HepG2 (cell line): Measurements from ENCODE around the gene TUBA4A. TPM values are rescaled to one million over a fixed set of nuclear protein-coding genes. Genes with fewer than 3 reads are reported as not detected.

Experiments used
- ATF2 ChIP-seq: sonication (generic); formaldehyde crosslinking; IDR thresholded peaks from 2 replicates; pipeline ENCODE4 v1.4.0; 2020; ENCODE audit warnings: missing genetic modification reagents
- ATF5 ChIP-seq: sonication (generic); formaldehyde crosslinking; IDR thresholded peaks from 2 replicates; pipeline ENCODE4 v1.4.0; 2020; ENCODE audit warnings: mild to moderate bottlenecking, low read depth, missing genetic modification reagents
- DDIT3 ChIP-seq: sonication (generic); formaldehyde crosslinking; IDR thresholded peaks from 2 replicates; pipeline ENCODE4 v1.4.0; 2020; ENCODE audit warnings: mild to moderate bottlenecking, missing genetic modification reagents
- E2F5 ChIP-seq: sonication (generic); formaldehyde crosslinking; conservative IDR thresholded peaks from 2 replicates; pipeline ENCODE4 v1.4.0; 2020; ENCODE audit warnings: missing genetic modification reagents
- FOXJ3 ChIP-seq: sonication (generic); formaldehyde crosslinking; IDR thresholded peaks from 2 replicates; pipeline ENCODE4 v1.4.0; 2020; ENCODE audit warnings: missing genetic modification reagents, mild to moderate bottlenecking, borderline replicate concordance
- ISL2 ChIP-seq: sonication (generic); formaldehyde crosslinking; IDR thresholded peaks from 2 replicates; pipeline ENCODE4 v1.5.0; 2020; ENCODE audit warnings: missing genetic modification reagents
- MAX ChIP-seq: IDR thresholded peaks from 2 replicates; pipeline ENCODE4 v1.6.1; 2012; ENCODE audit warnings: inconsistent platforms
- MXD1 ChIP-seq: sonication (generic); formaldehyde crosslinking; IDR thresholded peaks from 2 replicates; pipeline ENCODE4 v1.4.0; 2020; ENCODE audit warnings: mild to moderate bottlenecking, missing genetic modification reagents
- NFKBIZ ChIP-seq: IDR thresholded peaks from 2 replicates; pipeline ENCODE4 v1.6.1; 2018; ENCODE audit warnings: missing genetic modification reagents, missing compliant biosample characterization
- NRL ChIP-seq: sonication (generic); formaldehyde crosslinking; IDR thresholded peaks from 2 replicates; pipeline ENCODE4 v1.5.0; 2020; ENCODE audit warnings: missing genetic modification reagents, mild to moderate bottlenecking, moderate library complexity, borderline replicate concordance
- SOX6 ChIP-seq, 2 experiments: fragments of 450-650 bp in 1 of 2; sonication (generic) in 1 of 2; formaldehyde crosslinking in 1 of 2; IDR thresholded peaks; 2 replicates each; pipeline versions ENCODE4 v1.4.0 to v1.6.1; 2017 to 2020; ENCODE audit warnings: antibody characterized with exemption in 1 of 2, mild to moderate bottlenecking in 1 of 2, missing genetic modification reagents in 1 of 2
- TCF12 ChIP-seq, 2 experiments: fragments of 450-650 bp in 1 of 2; sonication (generic) in 1 of 2; formaldehyde crosslinking in 1 of 2; IDR thresholded peaks; 2 replicates each; pipeline versions ENCODE4 v1.6.1 to v1.8.0; 2017 to 2022; ENCODE audit warnings: antibody characterized with exemption in 1 of 2, mild to moderate bottlenecking in 1 of 2, missing genetic modification reagents in 1 of 2, moderate library complexity in 1 of 2
- TEAD3 ChIP-seq: optimal IDR thresholded peaks from 2 replicates; pipeline ENCODE3; 2016; ENCODE audit warnings: borderline replicate concordance
- THAP9 ChIP-seq: sonication (generic); formaldehyde crosslinking; IDR thresholded peaks from 2 replicates; pipeline ENCODE4; 2020; ENCODE audit warnings: missing genetic modification reagents, mild to moderate bottlenecking, borderline replicate concordance
- ZFP37 ChIP-seq: sonication (generic); formaldehyde crosslinking; IDR thresholded peaks from 2 replicates; pipeline ENCODE4 v1.4.0; 2020; ENCODE audit warnings: missing genetic modification reagents, borderline replicate concordance
- ZNF317 ChIP-seq: sonication (generic); formaldehyde crosslinking; IDR thresholded peaks from 2 replicates; pipeline ENCODE4 v1.5.0; 2020; ENCODE audit warnings: mild to moderate bottlenecking, missing genetic modification reagents
- ZNF362 ChIP-seq: sonication (generic); formaldehyde crosslinking; IDR thresholded peaks from 2 replicates; pipeline ENCODE4 v1.4.0; 2020; ENCODE audit warnings: missing genetic modification reagents, mild to moderate bottlenecking, borderline replicate concordance
- polyA plus RNA-seq, 8 experiments: library from polyadenylated mRNA; depleted of rRNA in 3 of 8; stranded (reverse) in 7 of 8; unstranded in 1 of 8; fragments of >200 nt; fragmentation: Illumina TruSeq in 4 of 8; extraction: Trizol in 4 of 8; gene quantifications; 2 replicates each; pipeline versions ENCODE4 v1.2.1 to v1.2.3, GENCODE V29; 2011 to 2016; ENCODE audit warnings: low read depth in 4 of 8, missing spikeins in 1 of 8, mixed read lengths in 1 of 8; ENCODE audit not compliant: insufficient read depth in 1 of 8
- total RNA-seq, 5 experiments: library from RNA; depleted of rRNA; stranded (reverse); fragments of >200 nt; fragmentation: Illumina TruSeq; extraction: Trizol; gene quantifications; 2 replicates each; pipeline ENCODE4 v1.2.3, GENCODE V29; 2016; ENCODE audit warnings: low read depth in 1 of 5

TUBA4A gene
- total and polyA plus RNA-seq, 2 of the 13 experiments (the other 11 are each of a cell fraction or from before 2014, with no cell fraction given): 1.3 to 12.7 TPM

- TF ChIP-seq ATF5 (CRISPR knock-in tag) (0 out of 2 replicates have a peak, but pooled peaks have one; percentile 84), FOXJ3 (CRISPR knock-in tag) (0 out of 2 replicates have a peak, but pooled peaks have one; percentile 4), ATF2 (CRISPR knock-in tag) (no peak), THAP9 (CRISPR knock-in tag) (peak; percentile 85), ISL2 (CRISPR knock-in tag) (peak; percentile 77), ZNF317 (peak; percentile 93), TEAD3 (CRISPR knock-in tag) (peak; percentile 80), DDIT3 (CRISPR knock-in tag) (peak; percentile 85; the same call in 1 of the 2 replicates), MAX (peak; percentile 95), ZFP37 (peak; percentile 96; the same call in 1 of the 2 replicates), TCF12 (IDR thresholded peaks at IDR 0.05) (no peak), TCF12 (CRISPR knock-in tag; IDR thresholded peaks at IDR 0.05) (peak; percentile 99), SOX6 (IDR thresholded peaks at IDR 0.05) (no peak), SOX6 (CRISPR knock-in tag; IDR thresholded peaks at IDR 0.05) (peak; percentile 78), NRL (CRISPR knock-in tag) (peak; percentile 97), MXD1 (CRISPR knock-in tag) (peak; percentile 99), NFKBIZ (CRISPR knock-in tag) (no peak), ZNF362 (CRISPR knock-in tag) (peak; percentile 53; the same call in 1 of the 2 replicates), E2F5 (CRISPR knock-in tag) (peak; percentile 95)
Observed at GRCh38 chr2:219218732-219219701, 34.7 kb downstream of the TUBA4A start, which contains the start of gene ABCB6 (continued).
